Mesothelial cell of epicardium (in vitro differentiated cells): ENCODE data around the gene NYNRIN. TPM values are rescaled to one million over a fixed set of nuclear protein-coding genes. Genes with fewer than 3 reads are reported as not detected.
A peak's percentile ranks its signal among the peaks of the same experiment; 100 is the strongest.

ENCODE experiments used
- DNase-seq, 2 experiments: peaks; one replicate each; pipeline ENCODE4 v3.0.0; 2021; ENCODE audit warnings: low spot score in 2 of 2; ENCODE audit not compliant: unreplicated experiment in 2 of 2
- H3K27ac Mint-ChIP-seq: 2 replicates; pipeline ENCODE4 v1.8.0; 2021; ENCODE audit warnings: mixed read lengths
- H3K27me3 Mint-ChIP-seq: 2 replicates; pipeline ENCODE4 v1.8.0; 2021; ENCODE audit warnings: low read depth, mixed read lengths
- H3K36me3 Mint-ChIP-seq: 2 replicates; pipeline ENCODE4 v1.8.0; 2021; ENCODE audit warnings: mixed read lengths
- H3K4me1 Mint-ChIP-seq: 2 replicates; pipeline ENCODE4 v1.8.0; 2021; ENCODE audit warnings: mixed read lengths
- H3K4me3 Mint-ChIP-seq: 2 replicates; pipeline ENCODE4 v1.8.0; 2021; ENCODE audit warnings: mild to moderate bottlenecking, moderate library complexity, mixed read lengths
- H3K9me3 Mint-ChIP-seq: 2 replicates; pipeline ENCODE4 v1.8.0; 2021; ENCODE audit warnings: mixed read lengths
- total RNA-seq: library from RNA; stranded (reverse); gene quantifications from 3 replicates; pipeline ENCODE4 v1.2.1, GENCODE V29; 2021
- TF ChIP-seq, protein P1 (sequence below): fragments of 200-600 bp; sonication (generic); IDR thresholded peaks from one replicate; pipeline ENCODE4 v1.5.0; 2021; ENCODE audit warnings: antibody characterized with exemption; ENCODE audit not compliant: unreplicated experiment

Gene NYNRIN
- total RNA-seq, 1 donor from 2014 or later, result 173 TPM

DNA sequence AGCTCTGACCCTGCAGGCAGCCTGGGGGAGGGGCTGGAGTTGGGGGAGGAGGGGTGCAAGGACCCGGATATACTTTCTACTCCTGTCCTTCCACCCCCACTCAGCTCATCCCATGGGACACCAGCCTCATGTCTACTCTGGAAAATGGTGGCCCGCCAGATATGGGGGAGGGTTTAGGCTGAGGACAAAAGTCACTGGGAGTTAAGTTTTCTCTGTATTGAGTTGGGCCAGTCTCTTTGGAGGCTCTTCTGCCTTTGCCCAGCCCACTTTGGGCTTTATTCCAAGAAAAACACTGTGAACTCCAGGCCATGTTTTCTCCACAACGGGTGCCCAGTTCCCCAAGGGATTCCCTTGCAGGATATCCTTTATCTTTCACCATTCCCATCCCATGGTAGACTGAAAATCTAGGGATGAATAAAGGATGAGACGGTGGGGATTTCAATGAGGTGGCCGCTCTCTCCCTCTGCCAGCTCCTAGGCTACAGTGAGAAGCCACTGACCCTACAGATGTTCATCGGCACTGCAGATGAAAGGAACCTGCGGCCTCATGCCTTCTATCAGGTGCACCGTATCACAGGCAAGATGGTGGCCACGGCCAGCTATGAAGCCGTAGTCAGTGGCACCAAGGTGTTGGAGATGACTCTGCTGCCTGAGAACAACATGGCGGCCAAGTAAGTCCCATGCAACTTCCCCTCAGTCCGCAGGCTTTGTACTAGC, 25.9 kb upstream of the NYNRIN start:
- peaks cover 42% of the 10 kb centered on the region for H3K4me1 Mint-ChIP-seq
- no peak overlapping the region for H3K4me3 Mint-ChIP-seq
- peaks cover 33% of the 10 kb centered on the region for H3K36me3 Mint-ChIP-seq
- TF ChIP-seq, protein P1, sequence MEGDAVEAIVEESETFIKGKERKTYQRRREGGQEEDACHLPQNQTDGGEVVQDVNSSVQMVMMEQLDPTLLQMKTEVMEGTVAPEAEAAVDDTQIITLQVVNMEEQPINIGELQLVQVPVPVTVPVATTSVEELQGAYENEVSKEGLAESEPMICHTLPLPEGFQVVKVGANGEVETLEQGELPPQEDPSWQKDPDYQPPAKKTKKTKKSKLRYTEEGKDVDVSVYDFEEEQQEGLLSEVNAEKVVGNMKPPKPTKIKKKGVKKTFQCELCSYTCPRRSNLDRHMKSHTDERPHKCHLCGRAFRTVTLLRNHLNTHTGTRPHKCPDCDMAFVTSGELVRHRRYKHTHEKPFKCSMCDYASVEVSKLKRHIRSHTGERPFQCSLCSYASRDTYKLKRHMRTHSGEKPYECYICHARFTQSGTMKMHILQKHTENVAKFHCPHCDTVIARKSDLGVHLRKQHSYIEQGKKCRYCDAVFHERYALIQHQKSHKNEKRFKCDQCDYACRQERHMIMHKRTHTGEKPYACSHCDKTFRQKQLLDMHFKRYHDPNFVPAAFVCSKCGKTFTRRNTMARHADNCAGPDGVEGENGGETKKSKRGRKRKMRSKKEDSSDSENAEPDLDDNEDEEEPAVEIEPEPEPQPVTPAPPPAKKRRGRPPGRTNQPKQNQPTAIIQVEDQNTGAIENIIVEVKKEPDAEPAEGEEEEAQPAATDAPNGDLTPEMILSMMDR, result no peak
- no peak for DNase-seq
- no peaks in the 10 kb centered on the region for H3K9me3 Mint-ChIP-seq
- peak overlapping the region; percentile 87 for H3K27ac Mint-ChIP-seq
- H3K27me3 Mint-ChIP-seq, result no peaks in the 10 kb centered on the region

DNA sequence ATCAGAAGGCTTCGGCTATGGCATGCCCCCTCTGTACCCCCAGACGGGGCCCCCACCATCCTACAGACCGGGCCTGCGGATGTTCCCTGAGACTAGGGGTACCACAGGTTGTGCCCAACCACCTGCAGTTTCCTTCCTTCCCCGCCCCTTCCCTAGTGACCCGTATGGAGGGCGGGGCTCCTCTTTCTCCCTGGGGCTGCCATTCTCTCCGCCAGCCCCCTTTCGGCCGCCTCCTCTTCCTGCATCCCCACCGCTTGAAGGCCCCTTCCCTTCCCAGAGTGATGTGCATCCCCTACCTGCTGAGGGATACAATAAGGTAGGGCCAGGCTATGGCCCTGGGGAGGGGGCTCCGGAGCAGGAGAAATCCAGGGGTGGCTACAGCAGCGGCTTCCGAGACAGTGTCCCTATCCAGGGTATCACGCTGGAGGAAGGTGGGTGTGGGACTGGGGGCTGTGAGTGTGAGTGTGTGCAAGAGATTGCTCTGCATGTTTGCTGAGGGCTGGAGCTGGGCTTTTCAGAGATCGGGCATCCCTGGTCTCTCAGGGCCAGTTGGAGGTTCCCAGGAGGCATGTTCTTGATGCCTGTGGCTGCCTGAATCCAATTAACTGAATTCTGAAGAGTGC, 22.2 kb upstream of the NYNRIN start:
- H3K27me3 Mint-ChIP-seq, result no peaks in the 10 kb centered on the region
- no peak for DNase-seq
- H3K4me3 Mint-ChIP-seq, result no peak overlapping the region
- no peak overlapping the region for H3K27ac Mint-ChIP-seq
- H3K36me3 Mint-ChIP-seq, result peaks cover 32% of the 10 kb centered on the region
- TF ChIP-seq, protein P1, result no peak
- no peaks in the 10 kb centered on the region for H3K9me3 Mint-ChIP-seq
- H3K4me1 Mint-ChIP-seq, result peaks cover 50% of the 10 kb centered on the region

DNA sequence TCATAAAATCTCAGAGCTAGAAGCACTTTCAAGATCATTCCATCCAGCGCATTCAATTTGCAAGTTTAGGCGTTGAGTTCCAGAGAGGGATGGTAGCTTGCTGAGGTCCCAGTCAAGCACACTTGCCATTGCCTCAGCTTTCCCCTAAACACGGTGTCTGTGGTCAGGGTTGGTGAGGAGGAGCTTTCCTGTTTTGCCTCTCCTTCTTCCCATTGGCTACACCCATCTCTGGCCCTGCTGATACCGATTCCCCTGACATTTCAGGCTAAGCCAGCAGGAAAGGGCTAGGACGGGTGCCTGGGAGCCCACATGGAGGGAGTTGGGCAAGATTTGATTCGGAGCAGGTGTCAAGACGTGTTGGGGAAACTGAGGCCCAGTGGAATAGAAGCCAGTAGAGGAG, 21.7 kb upstream of the NYNRIN start:
- DNase-seq, result no peak
- peak overlapping the region; percentile 83 for H3K27ac Mint-ChIP-seq
- no peaks in the 10 kb centered on the region for H3K9me3 Mint-ChIP-seq
- peaks cover 31% of the 10 kb centered on the region for H3K36me3 Mint-ChIP-seq
- TF ChIP-seq, protein P1, result no peak
- no peaks in the 10 kb centered on the region for H3K27me3 Mint-ChIP-seq
- H3K4me3 Mint-ChIP-seq, result no peak overlapping the region
- peaks cover 50% of the 10 kb centered on the region for H3K4me1 Mint-ChIP-seq

DNA sequence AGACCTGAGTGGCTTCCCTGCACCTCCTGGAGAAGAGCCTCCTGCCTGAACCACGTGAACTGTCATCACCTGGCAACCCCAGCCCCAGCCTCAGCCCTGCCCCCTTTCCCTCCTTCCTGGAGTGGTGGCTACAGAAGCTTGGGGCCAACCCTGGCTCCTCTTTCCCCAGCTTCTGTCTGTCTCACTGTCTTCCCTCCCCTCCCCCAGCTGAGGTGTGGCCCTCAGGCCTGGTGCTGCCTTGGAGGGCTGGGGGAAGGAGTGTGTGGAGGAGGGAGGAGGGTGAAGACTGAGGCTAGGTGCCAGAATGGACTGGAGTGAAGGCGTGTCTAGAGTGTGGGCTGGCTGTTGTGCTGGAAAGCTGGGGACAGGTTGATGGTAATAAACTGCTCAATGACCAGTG, 21.1 kb upstream of the NYNRIN start:
- Mint-ChIP-seq H3K4me1 (peaks cover 50% of the 10 kb centered on the region), H3K27me3 (no peaks in the 10 kb centered on the region), H3K4me3 (no peak overlapping the region), H3K9me3 (no peaks in the 10 kb centered on the region), H3K36me3 (peaks cover 29% of the 10 kb centered on the region), H3K27ac (peak overlapping the region; percentile 83)
- TF ChIP-seq, protein P1, result no peak
- DNase-seq, result no peak

DNA sequence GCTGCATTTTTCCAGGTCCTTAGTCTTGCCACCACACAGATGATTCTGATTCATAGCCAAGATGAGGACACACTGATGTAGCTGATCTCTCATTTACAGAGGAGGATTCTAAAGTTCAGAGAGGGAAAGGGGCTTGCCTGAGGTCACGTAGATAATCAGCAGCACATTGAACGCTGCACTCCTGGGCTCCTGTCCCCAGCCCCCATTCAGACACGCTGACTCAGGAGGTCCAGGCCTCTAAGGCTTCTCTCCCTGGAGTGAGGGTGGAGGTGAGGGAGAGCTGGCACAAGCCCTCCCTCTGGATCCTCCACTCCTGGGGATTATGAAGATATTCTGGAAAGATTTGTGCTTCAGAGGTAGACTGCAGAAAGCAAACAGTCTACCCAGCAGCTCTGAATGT, 20.5 kb upstream of the NYNRIN start:
- Mint-ChIP-seq H3K4me1 (peaks cover 46% of the 10 kb centered on the region), H3K27ac (peak overlapping the region; percentile 39), H3K9me3 (no peaks in the 10 kb centered on the region), H3K4me3 (no peak overlapping the region), H3K27me3 (no peaks in the 10 kb centered on the region), H3K36me3 (peaks cover 23% of the 10 kb centered on the region)
- TF ChIP-seq, protein P1, result no peak
- no peak for DNase-seq
